ENCODE results near the gene INPP5K.
"Not testable (repeated sequence)": the region's sequence is repeated elsewhere in the genome, so short reads cannot be mapped to it uniquely, and the experiment has no call there.

Gene INPP5K

GRCh38 chr17:1445695-1446094 is 70.7 kb downstream of the INPP5K start:
- FAIRE-seq; DNase-seq (ENCODE audit: extremely low spot score, insufficient read length, low read depth): not testable (repeated sequence)

Data from GM18507 (cell line).